Neuronal stem cell (in vitro differentiated cells): Measurements from ENCODE around the gene FAM200C.
A peak's percentile ranks its signal among the peaks of the same experiment; 100 is the strongest.

Experiments
- DNase-seq: peaks from one replicate; pipeline ENCODE4 v3.0.0-alpha.2; 2013; ENCODE audit warnings: low spot score
- H2AFZ ChIP-seq: one replicate; pipeline ENCODE4 v1.6.1; 2013; ENCODE audit warnings: mild to moderate bottlenecking, low read length, inconsistent platforms
- H2AK5ac ChIP-seq: 2 replicates; pipeline ENCODE4 v1.6.1; 2013; ENCODE audit warnings: low read depth, mild to moderate bottlenecking, inconsistent platforms, low read length, moderate library complexity, mixed read lengths
- H2BK120ac ChIP-seq: 2 replicates; pipeline ENCODE4 v1.6.1; 2013; ENCODE audit warnings: low read depth, mild to moderate bottlenecking, inconsistent platforms, low read length, moderate library complexity, mixed read lengths
- H2BK12ac ChIP-seq: one replicate; pipeline ENCODE4 v1.6.1; 2013; ENCODE audit warnings: low read length, inconsistent platforms
- H2BK15ac ChIP-seq: 2 replicates; pipeline ENCODE4 v1.6.1; 2013; ENCODE audit warnings: mild to moderate bottlenecking, low read length, inconsistent platforms, mixed read lengths
- H2BK5ac ChIP-seq: one replicate; pipeline ENCODE4 v1.6.1; 2013; ENCODE audit warnings: inconsistent platforms, mild to moderate bottlenecking, low read length, moderate library complexity
- H3K14ac ChIP-seq: one replicate; pipeline ENCODE4 v1.6.1; 2013; ENCODE audit warnings: low read length, inconsistent platforms
- H3K18ac ChIP-seq: 2 replicates; pipeline ENCODE4 v1.6.1; 2013; ENCODE audit warnings: low read length, inconsistent platforms
- H3K23ac ChIP-seq: 2 replicates; pipeline ENCODE4 v1.6.1; 2013; ENCODE audit warnings: low read depth, mild to moderate bottlenecking, mixed read lengths, low read length, inconsistent platforms; ENCODE audit not compliant: poor library complexity
- H3K27ac ChIP-seq: replicated peaks from 3 replicates; pipeline ENCODE4 v1.5.1; 2013; ENCODE audit warnings: low read length, inconsistent platforms
- H3K27me3 ChIP-seq, 3 experiments: 2 replicates each; pipeline ENCODE4 v1.6.1; 2013; ENCODE audit warnings: low read length in 3 of 3, mild to moderate bottlenecking in 2 of 3, inconsistent platforms in 1 of 3, low read depth in 1 of 3, mixed read lengths in 1 of 3, moderate library complexity in 1 of 3; ENCODE audit not compliant: control insufficient read depth in 3 of 3, insufficient read depth in 3 of 3
- H3K36me3 ChIP-seq, 2 donors: replicated peaks in 1 of 2; 2 replicates each; pipeline ENCODE4 v1.6.1; 2013; ENCODE audit warnings: low read length in 2 of 2; ENCODE audit not compliant: control insufficient read depth in 2 of 2, insufficient read depth in 2 of 2
- H3K4ac ChIP-seq: 2 replicates; pipeline ENCODE4 v1.6.1; 2013; ENCODE audit warnings: inconsistent platforms, mild to moderate bottlenecking, low read length, moderate library complexity
- H3K4me1 ChIP-seq, 2 donors: 1 replicate in 1 of 2; 2 replicates in 1 of 2; pipeline ENCODE4 v1.6.1; 2013; ENCODE audit warnings: low read length in 2 of 2, low read depth in 1 of 2; ENCODE audit not compliant: control insufficient read depth in 2 of 2, insufficient read depth in 1 of 2
- H3K4me2 ChIP-seq: one replicate; pipeline ENCODE4 v1.6.1; 2013; ENCODE audit warnings: mild to moderate bottlenecking, low read length, inconsistent platforms; ENCODE audit not compliant: insufficient read depth, poor library complexity, severe bottlenecking
- H3K4me3 ChIP-seq, 2 donors: 2 replicates each; pipeline ENCODE4 v1.5.1; 2013; ENCODE audit warnings: low read length in 2 of 2, mild to moderate bottlenecking in 2 of 2, inconsistent platforms in 1 of 2, moderate library complexity in 1 of 2
- H3K79me1 ChIP-seq: one replicate; pipeline ENCODE4 v1.6.1; 2013; ENCODE audit warnings: low read depth, mild to moderate bottlenecking, inconsistent platforms, low read length, moderate library complexity
- H3K9ac ChIP-seq: one replicate; pipeline ENCODE4 v1.6.1; 2013; ENCODE audit warnings: mild to moderate bottlenecking, low read depth, low read length, inconsistent platforms; ENCODE audit not compliant: poor library complexity
- H3K9me3 ChIP-seq, 2 donors: replicated peaks in 1 of 2; 2 replicates each; pipeline versions ENCODE3 to v1.6.1; 2013; ENCODE audit warnings: low read length in 2 of 2, mild to moderate bottlenecking in 2 of 2, inconsistent platforms in 1 of 2, low read depth in 1 of 2, mixed read lengths in 1 of 2, moderate library complexity in 1 of 2; ENCODE audit not compliant: control insufficient read depth in 2 of 2, insufficient read depth in 1 of 2
- H4K8ac ChIP-seq: one replicate; pipeline ENCODE4 v1.6.1; 2013; ENCODE audit warnings: low read depth, mild to moderate bottlenecking, inconsistent platforms, low read length, moderate library complexity
- H4K91ac ChIP-seq: one replicate; pipeline ENCODE4 v1.6.1; 2013; ENCODE audit warnings: low read length, low read depth, mild to moderate bottlenecking, inconsistent platforms; ENCODE audit not compliant: poor library complexity
- WGBS, 2 donors: extraction: QIAGEN DNeasy Blood & Tissue Kit; methylation state at CpG; one replicate each; pipeline ENCODE4 v1.1.7; 2013; ENCODE audit warnings: missing lambda C conversion rate in 2 of 2, mixed read lengths in 1 of 2; ENCODE audit not compliant: insufficient read length in 2 of 2, insufficient replicate concordance in 1 of 2; ENCODE audit errors: extremely low coverage in 2 of 2; 5-methylcytosine and 5-hydroxymethylcytosine counted together

FAM200C gene

DNA sequence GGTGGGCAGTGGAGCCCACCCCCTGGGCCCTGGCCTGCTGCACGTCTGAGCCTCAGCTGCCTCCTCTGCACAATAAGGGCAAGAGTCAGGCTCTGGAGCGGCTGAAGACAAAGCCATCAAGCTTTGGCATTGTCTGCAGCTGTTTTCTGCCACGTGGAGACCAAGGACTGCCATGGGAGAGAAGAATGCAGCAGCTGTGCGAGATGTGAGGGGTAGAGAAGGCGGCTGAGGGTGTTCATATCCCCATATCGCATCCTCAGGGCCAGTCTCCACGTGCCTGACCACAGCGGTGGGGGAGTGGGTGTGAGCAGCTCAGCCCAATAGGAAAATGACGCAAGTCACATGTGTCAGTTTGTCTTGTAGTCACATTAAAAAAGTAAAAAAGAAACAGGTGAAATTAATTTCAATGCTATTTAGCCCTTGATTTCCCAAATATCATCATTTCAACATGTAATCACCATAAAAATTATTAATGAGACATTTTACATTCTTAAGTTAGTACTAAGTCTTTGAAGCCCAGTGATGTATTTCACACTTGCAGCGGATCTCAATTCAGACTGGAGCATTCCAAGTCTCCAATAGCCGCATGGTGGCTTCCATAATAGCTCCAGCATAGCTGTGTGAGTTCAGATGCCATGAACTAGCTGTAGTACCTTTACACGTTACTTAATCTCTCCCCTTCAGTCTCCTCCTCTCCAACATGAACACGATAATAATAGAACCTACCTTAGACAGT, 36.0 kb downstream of the FAM200C start:
- no peak overlapping the region for H2BK12ac ChIP-seq
- peak overlapping the region; percentile 66 for H2AFZ ChIP-seq
- H3K14ac ChIP-seq = no peak overlapping the region
- H3K9me3 ChIP-seq = no peaks in the 10 kb centered on the region
- H3K4ac ChIP-seq = no peak overlapping the region
- no CpG with 5 or more reads among the region's 13 CpGs for WGBS, 2 donors
- peaks cover 0 to 2% (median 0%) of the 10 kb centered on the region in 3 experiments for H3K27me3 ChIP-seq
- H2BK120ac ChIP-seq = no peak overlapping the region
- H3K4me2 ChIP-seq = no peak overlapping the region
- no peak overlapping the region for H3K9ac ChIP-seq
- H2BK5ac ChIP-seq = no peak overlapping the region
- no peaks in the 10 kb centered on the region for H3K79me1 ChIP-seq
- no peak overlapping the region for H2AK5ac ChIP-seq
- H4K8ac ChIP-seq = no peak overlapping the region
- H2BK15ac ChIP-seq = no peak overlapping the region
- H3K27ac ChIP-seq = no peak overlapping the region
- DNase-seq = peak; percentile 14
- no peak overlapping the region for H3K4me3 ChIP-seq
- H3K36me3 ChIP-seq = no peaks in the 10 kb centered on the region
- H3K23ac ChIP-seq = no peak overlapping the region
- H3K4me1 ChIP-seq = peaks cover 7 to 11% of the 10 kb centered on the region in 2 donors
- H3K18ac ChIP-seq = peak overlapping the region; percentile 73
- H4K91ac ChIP-seq = no peak overlapping the region

DNA sequence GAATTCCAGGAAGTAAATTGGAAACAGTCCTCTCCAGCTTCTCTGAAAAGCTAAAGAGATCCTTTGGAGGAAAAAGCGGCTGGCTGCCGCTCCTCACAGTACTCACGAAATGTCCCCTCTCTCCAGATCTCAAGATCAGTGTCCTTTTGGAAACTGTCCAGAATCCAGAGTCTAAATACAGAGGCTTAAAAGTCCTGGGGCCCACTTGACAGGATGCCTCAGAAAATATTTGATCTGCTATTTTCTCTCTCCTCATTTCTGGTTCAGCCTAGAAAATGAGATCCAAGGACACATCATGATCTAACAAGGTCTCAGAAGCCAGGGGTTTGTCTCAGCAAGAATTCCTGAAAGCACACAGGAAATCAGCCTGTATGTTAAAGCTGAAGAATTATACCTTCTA, 36.6 kb downstream of the FAM200C start:
- H4K8ac ChIP-seq = no peak overlapping the region
- H3K27ac ChIP-seq = no peak overlapping the region
- H3K79me1 ChIP-seq = no peaks in the 10 kb centered on the region

DNA sequence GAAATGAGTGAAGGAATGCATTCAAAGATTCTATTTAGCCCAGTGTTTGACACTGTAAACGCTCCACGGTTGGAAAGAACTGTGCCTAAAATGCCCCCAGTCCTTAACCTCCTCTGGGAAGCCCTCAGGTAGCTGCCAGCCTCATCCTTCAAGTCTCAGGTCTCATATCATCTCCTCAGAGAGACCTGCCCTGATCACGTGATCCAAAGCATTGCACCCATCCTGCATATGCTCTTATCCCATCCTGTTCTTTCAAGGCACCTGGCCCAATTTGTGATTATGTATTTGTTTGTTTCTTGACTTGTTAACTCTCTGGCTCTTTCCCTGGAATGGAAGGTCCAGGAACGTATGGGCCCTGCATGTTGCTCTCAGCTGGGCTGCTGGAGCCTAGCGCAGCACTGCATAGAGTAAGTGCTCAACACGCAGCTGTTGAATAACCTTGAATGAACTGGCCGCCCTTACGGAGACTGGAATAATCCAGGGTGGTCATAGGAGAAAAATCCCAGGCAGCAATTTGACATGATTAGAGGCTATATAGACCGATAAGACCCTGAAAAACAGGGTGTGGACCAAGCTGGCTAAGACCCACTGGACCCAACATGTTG, 38.1 kb downstream of the FAM200C start:
- Histone ChIP-seq H2BK15ac (no peak overlapping the region), H3K79me1 (no peaks in the 10 kb centered on the region), H3K23ac (peak overlapping the region; percentile 6), H3K27me3 (no peaks in the 10 kb centered on the region), H3K4me1 (peaks cover 7 to 19% of the 10 kb centered on the region in 2 donors), H2BK120ac (no peak overlapping the region), H2BK5ac (no peak overlapping the region), H2AK5ac (no peak overlapping the region), H4K8ac (no peak overlapping the region), H3K14ac (no peak overlapping the region), H4K91ac (no peak overlapping the region), H2AFZ (no peak overlapping the region), H3K27ac (no peak overlapping the region), H3K18ac (no peak overlapping the region), H3K9me3 (no peaks in the 10 kb centered on the region), H3K9ac (no peak overlapping the region), H3K4ac (no peak overlapping the region), H3K36me3 (no peaks in the 10 kb centered on the region), H3K4me2 (no peak overlapping the region), H3K4me3 (no peak overlapping the region), H2BK12ac (no peak overlapping the region)
- WGBS, 2 donors = no CpG with 5 or more reads among the region's 9 CpGs
- DNase-seq = no peak

More for the DNA sequence above, 36.6 kb downstream of the FAM200C start:
- Histone ChIP-seq H3K9ac (no peak overlapping the region), H3K23ac (no peak overlapping the region), H3K4me3 (no peak overlapping the region), H2BK5ac (no peak overlapping the region), H3K18ac (no peak overlapping the region), H3K27me3 (no peaks in the 10 kb centered on the region), H3K4me1 (peaks cover 7 to 11% of the 10 kb centered on the region in 2 donors), H2AK5ac (no peak overlapping the region), H2BK120ac (no peak overlapping the region), H2BK15ac (no peak overlapping the region), H3K36me3 (no peaks in the 10 kb centered on the region), H2BK12ac (no peak overlapping the region), H3K9me3 (no peaks in the 10 kb centered on the region), H3K4ac (no peak overlapping the region), H2AFZ (peak overlapping the region; percentile 66), H3K14ac (no peak overlapping the region), H4K91ac (no peak overlapping the region), H3K4me2 (no peak overlapping the region)
- DNase-seq = no peak
- WGBS, 2 donors = no CpG with 5 or more reads among the region's 3 CpGs

DNA sequence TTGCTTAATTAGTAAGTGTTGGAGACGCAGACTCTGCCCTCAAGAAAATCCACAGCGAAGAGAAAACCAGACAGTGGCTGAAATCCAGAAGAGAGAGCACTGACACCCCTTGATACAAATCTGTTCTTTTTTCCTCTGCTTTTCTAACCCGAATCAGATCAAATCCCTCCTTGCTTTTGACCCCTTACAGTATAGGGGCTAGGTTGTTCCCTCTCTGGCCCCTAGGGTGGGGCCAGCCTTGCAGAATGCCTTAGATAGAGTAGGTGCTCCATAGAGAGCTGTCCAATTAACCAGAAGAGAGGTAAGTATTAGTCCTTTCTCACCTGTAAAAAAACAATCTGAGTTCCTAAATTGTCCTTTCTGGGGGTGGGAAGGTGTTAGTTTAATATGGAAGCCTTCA, 39.5 kb downstream of the FAM200C start:
- H3K9me3 ChIP-seq = no peaks in the 10 kb centered on the region
- no peak overlapping the region for H2BK5ac ChIP-seq
- no peak for DNase-seq

More for the DNA sequence above, 39.5 kb downstream of the FAM200C start:
- Histone ChIP-seq H2BK120ac (no peak overlapping the region), H3K4me1 (peaks cover 7 to 21% of the 10 kb centered on the region in 2 donors), H3K27me3 (no peaks in the 10 kb centered on the region), H3K4me2 (no peak overlapping the region), H4K91ac (no peak overlapping the region), H3K36me3 (no peaks in the 10 kb centered on the region), H3K14ac (no peak overlapping the region), H3K9ac (no peak overlapping the region), H3K23ac (no peak overlapping the region), H2BK15ac (no peak overlapping the region), H2AK5ac (no peak overlapping the region), H4K8ac (no peak overlapping the region), H3K4me3 (no peak overlapping the region), H3K18ac (no peak overlapping the region), H2AFZ (peak overlapping the region; percentile 46), H3K4ac (no peak overlapping the region), H3K27ac (no peak overlapping the region), H2BK12ac (no peak overlapping the region), H3K79me1 (no peaks in the 10 kb centered on the region)
- WGBS, 2 donors = no CpG with 5 or more reads among the region's 3 CpGs
